ENCODE results near the gene ST6GALNAC2.

Gene ST6GALNAC2

DNA sequence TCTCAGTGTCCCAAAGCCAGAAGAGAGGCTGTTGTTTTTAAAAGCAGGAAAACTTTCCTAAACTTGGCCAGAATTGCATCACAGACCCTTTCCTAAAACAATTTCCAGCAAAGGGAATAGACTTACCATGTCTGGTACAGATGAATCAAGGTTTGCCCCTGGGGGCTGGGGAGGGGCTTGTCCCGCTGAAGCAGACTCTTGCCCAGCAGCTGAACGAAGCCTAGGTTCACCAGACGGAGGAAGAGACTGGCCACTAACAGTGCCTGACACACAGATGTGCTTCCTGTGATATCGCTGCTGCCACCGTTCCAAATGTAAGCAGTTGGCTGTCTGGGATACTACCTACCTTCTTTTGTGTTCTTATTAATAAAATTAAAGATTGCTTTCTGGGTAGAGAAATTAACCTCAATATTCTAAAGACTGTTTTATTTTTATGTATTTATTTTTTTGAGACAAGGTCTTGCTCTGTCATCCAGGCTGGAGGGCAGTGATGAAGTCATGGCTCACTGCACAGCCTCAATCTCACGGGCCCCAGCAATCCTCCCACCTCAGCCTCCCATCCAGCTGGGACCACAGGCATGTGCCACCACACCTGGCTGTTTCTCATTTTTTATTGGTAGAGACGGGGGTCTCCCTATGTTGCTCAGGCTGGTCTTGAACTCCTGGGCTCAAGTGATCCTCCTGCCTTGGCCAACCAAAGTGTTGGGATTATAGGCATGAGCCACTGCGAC, 32.3 kb downstream of the ST6GALNAC2 start:
- DNase-seq: no peak

DNA sequence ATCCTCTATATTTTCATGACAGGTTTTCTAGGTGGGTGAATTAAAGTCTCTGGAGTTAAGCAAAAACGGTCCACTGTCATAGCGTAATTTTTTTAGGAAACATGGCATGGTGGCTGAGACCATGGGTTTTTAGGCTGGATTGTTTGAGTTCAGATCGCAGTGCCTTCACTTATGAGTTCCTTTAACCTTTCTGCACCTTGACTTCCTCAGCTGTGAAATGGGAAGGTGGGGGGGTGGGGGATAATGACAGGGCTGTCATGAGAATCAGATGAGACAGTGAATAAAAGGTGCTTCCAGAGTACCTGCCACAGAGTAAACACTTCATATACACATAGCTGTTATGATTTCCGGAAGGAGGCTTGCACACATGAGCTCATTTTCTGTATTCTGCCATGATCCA, 34.0 kb downstream of the ST6GALNAC2 start:
- DNase-seq: no peak

DNA sequence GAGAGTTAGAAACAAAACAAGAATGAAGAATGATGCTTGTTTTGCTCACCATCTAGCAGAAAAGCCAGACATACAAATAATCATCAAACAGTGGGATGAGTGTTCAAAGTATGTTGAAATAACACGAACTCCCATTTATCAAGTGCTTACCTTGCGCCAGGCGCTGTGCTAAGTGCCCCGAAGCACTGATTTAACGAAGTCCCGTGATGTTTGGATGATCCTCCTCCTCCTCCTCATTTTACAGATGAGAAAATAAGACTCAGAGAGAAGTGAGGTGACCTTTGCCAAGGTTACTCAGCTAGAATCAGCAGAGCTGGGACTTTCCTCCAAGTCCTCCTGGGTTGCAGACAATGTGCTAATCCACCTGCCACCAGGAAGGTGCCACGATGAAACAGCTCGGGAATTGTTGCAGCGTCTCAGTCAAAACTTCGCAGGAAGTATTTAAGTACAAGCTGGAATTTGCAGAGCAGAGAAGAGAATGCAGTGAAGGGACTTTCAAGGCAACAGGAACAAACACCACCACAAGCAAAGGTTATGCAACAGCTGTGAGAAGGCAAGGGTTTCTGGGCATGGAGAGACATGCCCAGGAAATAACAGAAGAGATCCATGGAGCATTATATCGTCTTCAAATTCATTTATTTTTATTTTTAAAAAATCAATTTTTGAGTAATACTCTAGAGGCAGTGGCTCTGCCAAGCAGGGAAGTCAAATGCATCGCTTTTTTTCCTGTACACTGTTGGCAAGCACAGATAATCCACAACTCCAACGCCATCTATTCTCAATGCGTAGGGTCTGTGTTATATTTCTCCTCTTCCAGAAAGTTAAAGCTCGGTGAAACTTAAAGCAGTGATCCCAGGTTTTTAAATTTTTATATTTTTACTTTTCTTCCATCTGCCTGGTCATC, 34.7 kb downstream of the ST6GALNAC2 start:
- no peak for DNase-seq

DNA sequence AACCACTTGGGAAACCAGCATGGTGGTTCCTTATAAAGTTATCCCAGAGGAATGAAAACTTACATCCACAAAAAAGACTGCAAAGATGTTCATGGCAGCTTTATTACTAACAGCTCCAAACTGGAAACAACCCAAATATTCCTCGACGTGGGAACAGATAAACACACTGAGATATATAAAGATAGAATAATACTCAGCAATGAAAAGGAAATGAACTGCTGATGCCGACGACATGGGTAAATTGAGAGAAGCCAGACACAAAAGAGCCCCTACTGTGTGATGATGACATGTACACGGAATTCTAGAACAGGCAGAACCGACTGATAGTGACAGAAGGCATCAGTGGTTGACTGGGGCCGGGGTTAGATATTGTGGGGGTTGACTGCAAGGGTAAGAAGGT, 36.1 kb downstream of the ST6GALNAC2 start:
- no peak for DNase-seq

DNA sequence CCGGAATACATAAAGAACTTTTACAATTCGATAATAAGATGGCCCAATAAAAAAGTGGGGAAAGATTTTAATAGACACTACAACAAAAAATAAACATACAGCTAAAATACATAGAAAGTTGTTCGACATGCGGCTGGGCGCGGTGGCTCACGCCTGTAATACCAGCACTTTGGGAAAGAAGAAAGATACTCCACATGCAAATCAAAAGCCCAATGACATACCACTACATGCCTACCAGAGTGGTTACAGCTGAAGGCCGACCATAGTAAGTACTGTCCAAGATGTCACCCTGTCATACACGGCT, 36.5 kb downstream of the ST6GALNAC2 start:
- no peak for DNase-seq

DNA sequence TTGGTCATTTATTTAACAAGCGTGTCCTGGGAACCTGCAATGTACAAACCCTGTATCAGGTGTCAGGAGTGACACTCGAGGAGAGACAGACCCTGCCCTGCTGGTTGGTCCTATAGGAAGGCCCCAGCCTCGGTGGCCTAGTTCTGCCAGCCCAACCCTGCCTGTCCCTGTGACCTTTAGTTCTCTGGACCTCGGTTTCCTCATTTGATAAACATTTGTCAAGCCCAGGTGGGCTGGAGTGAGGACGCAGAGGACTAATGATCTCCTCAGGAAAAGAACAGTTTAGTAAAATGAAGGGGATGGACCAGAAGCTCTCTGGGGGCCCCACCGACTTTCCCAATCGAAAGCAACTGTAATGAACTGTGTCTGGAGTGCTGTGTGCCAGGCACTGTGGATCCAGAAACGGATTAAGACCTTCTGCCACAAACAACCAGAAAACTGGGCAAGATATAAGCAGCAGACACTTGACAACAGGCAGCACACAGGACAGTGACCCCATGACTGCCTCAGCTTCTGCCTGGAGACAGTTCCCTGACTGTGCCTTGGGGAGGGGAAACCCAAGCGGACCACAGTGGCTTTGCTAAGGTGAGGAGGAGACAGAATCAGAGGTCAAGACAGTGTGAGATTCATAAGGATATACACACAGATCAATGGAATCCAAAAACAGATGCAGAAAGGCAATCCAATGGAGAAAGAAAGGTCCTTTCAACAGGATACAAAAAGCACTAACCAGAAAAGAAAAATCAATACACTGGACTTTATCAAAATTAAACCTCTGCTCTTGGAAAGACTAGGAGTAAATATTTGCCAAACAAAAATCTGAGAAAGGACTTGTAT, 37.1 kb downstream of the ST6GALNAC2 start:
- DNase-seq: no peak

DNA sequence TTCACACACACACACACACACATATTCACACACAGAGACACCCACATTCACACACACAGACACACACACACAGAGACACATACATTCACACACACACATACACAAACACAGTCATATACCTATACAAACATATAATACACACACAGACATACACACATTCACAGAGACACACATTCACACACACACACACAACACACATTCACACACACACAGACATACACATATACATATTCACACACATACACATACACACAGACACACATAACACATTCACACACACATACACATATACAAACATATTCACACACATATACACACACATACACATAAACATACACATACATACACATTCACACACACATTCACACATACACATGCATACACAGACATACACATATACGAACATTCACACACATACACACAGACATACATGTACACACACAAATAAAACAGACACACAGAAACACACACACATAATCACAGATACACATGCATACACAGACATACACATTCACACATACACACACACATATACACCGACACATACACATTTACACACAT, 37.9 kb downstream of the ST6GALNAC2 start:
- DNase-seq: no peak

DNA sequence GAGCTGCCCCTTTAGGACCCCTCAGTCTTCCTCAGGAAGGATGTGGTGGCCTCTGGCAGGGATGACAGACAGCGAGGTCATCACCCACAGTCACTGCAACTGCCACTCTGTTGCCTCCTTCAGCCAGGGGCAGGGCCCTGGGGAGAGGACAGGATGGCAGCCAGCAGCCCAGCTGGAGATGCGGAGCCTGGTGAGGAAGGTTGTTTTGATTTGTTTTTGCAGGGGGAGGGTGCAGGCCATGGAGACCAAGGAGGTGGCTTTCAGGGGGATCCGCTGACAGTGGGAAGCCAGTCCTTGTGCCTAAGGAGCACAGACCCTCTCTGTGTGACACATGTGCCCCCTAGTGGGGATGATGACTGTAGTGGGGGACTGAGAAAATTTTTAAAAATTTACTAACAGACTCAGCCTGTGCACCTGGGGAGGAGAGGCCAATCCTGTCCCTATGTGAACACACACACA, 38.4 kb downstream of the ST6GALNAC2 start:
- peak; percentile 55 for DNase-seq

DNA sequence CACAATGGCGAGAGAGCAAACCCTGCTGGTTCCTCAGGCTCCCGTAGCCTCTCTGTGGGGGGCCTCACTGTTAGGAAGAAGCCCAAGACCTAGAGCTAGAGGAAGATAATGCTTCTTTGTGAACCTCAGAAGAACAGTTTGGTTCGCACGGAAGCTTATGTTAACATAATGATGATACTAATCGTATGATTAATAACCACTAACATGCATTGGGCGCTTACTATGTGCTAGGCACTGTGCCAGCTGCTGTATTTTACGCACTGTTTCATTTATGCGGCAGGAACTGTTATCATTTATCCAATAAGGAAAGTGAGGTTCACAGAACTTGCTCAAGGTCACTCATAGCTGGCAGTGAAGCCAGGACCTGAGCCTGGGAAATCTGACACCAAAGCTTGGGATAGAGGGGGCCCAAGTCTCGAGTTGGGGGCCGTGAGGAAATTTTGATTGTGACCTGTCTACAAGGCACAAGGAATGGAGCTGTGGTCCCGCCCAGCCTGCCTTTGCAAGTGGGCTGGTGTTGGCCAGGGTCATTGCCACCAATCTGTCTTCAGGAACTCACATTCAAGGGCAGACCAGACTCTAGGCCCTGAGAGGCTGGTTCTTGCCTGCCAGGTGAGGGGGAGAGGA, 39.0 kb downstream of the ST6GALNAC2 start:
- no peak for DNase-seq

DNA sequence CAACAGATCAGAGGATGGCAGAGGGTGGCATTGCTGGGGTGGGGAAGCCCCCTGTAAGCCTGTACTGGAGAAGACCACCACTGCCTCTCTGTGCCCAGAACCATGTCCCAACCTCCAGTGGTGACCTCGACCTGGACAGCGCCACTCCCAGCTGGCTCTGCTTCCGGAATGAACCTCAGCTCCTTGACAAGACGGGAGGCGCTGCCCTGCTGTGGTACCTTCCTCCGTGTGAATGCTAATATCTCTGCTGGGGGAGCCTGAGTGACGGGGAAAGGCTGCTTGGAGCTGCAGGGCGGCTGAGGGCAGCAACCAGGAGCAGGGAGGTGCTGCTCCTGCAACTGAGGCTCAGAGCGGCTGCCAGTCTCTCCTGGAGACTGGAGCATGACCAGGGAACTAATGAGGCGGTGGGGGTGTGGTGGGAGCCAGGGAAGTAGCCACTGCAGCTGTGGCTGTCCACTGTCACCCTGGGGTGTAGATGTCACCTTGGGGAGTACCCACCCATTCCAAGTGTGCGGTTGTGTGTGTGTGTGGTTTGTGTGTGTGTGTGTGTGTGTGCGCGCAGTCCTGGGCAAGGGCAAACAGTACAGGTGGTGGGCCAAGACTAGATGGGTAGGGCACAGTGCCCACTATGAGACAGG, 39.6 kb downstream of the ST6GALNAC2 start:
- DNase-seq: no peak

DNA sequence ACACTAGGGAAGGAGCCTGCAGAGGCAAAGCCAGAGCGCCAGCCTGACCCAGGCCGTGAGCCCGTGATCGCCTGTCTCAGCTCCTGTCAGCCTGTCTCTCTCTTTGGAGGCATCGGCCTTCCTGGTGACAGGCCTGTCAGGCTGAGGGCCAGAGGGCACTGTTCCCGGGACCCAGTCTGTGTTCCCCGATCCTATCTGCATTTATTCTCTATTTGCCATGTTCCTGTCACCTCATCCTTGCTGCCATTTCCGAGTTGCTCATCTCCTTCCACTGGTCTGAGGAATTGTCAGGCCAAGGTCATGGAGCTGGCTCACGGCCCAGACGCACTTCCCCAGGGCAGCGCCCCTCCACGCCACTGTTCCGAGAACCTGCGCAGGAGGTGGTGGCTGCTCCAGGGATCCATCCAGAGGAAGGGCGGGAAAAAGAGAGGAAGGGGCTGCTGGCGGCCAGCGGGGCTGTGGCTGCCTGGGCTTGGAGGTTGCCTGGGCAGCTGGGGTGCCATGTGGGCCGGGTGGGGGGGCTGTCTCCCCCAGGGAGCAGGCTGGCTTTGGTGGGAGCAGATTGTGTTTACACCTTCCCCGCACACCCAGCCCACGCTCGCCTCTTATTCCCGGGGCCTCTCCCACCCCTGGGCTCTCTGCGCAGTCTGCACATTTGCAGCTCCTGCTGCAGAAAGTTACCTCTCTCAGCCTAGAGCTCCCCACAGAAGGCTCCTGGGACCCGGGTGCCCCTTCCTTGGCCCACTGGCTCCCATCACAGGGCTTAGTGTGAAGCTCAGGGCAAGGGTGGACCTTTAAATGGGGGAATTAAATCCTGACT, 40.9 kb downstream of the ST6GALNAC2 start:
- no peak for DNase-seq

DNA sequence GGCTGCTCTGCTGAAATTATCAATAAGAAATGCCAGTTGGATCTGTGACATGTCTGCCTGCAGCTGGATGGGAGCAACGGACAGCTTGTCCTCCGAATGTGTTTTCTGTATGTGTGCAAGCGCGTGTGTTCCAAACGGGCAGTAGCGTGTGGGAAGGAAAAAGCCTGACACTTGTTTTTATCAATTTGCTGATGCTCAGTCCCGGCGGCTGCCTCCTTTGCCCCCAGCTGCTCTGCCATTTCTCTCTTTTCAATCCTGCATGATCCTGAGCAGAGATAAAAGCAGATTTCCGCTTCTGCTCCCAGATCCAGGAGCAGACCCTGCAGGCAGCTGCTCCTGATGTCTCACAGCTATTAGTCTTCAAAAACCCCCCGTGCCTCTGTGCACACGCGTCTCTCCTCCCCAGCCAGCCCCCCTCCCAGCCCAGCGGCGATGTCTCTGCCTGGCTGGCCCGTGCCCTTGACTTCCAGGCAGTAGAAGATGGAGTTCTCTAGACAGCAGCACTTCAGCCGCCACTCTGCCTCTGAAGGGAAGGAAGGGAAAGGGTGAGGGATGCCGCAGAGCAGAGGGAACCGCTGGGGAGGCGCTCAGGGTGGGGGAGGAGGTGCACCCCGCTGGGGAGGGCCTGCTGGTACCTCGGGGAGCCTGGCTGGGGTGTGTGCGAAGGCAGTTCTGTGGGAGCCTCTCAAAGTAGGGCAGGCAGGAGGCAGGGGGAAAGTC, 41.7 kb downstream of the ST6GALNAC2 start:
- DNase-seq: no peak

DNA sequence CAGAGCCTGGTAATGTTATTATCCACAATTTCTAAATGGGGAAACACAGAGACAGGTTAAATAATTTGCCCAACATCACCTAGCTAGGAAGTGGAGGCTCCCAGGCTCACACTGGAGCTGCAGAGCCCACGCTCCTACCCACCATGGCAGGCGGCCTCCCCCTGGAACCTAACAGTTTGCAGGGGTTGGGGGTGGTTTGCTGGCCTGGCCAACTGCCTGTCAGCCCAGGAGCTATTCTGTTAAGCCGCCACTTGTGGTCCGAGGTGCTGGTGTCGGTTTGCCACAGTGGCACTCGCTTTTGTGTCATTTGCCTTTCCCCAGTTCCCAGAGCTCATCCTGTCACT, 42.2 kb downstream of the ST6GALNAC2 start:
- DNase-seq: no peak

DNA sequence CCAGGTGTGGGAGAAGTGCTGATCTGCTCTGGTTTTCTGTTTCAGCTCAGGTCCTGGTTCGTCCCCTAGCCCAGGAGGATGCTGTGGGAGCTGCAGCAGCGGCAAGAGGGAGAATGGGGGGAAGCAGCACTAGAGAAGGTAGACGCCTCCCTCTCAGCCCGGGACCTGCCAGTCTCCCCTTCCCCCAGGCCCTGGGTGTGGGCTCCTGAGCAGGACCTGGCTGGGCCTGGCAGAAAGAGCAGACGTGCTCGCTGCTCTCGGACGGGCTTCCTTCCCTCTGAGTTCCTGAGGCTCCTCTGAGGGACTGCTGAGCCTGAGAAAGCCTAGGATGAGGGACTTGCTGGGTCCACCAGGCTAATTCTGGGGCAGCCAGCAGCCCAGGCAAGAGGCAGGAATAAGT, 42.7 kb downstream of the ST6GALNAC2 start:
- no peak for DNase-seq

DNA sequence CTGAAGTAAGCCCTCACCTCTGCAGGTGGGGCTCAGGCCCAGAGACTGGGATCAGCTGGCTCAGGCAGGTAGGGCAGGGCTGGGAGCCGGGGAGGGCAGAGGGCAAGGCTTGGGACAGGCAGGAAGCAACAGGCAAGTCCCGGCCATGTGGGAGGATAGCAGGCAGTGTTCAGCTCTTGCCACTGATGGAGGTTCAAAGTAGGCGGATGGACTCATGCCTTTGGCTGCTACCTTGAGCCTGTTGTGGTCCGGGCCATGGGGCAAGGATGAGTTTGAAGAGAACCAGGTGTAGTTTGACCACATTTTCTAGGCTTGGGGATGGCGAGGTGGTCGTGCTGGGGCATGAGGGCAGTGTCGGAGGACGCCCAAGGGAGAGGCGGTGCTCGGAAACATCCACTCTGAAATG, 43.1 kb downstream of the ST6GALNAC2 start:
- DNase-seq: no peak

DNA sequence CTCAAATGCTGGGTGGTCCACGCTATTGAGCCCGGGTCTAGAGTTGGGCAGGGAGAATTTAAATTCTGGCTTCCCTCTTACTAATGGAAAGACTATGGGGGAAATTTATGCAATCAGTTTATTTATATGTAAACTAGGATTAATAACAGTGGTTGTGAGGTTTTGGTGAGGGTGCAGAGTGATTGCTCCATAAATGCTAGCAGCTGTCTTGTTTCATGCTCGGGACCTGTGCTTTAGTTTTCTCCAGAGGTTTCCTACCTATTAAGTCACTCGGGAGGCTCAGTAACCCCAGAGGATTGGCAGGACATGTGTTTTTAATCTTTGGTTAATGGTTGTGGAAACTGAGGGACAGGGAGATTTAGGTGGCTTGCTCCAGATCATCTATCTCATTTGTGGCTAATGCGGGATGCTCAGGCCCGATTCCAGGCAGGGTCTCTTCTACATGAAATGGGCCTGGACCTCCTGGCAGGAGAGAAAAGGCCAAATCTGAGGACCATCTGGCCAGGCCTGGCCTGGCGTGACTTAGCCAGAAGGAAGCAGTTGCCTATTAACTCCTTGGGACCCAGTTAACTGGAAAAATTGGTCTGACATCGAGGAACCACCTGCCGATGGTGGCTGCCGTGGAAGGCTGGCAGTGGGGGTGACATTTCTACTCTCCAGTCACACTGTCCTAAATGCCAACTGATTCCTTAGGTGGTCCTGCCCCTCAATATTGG, 43.8 kb downstream of the ST6GALNAC2 start:
- DNase-seq: no peak

DNA sequence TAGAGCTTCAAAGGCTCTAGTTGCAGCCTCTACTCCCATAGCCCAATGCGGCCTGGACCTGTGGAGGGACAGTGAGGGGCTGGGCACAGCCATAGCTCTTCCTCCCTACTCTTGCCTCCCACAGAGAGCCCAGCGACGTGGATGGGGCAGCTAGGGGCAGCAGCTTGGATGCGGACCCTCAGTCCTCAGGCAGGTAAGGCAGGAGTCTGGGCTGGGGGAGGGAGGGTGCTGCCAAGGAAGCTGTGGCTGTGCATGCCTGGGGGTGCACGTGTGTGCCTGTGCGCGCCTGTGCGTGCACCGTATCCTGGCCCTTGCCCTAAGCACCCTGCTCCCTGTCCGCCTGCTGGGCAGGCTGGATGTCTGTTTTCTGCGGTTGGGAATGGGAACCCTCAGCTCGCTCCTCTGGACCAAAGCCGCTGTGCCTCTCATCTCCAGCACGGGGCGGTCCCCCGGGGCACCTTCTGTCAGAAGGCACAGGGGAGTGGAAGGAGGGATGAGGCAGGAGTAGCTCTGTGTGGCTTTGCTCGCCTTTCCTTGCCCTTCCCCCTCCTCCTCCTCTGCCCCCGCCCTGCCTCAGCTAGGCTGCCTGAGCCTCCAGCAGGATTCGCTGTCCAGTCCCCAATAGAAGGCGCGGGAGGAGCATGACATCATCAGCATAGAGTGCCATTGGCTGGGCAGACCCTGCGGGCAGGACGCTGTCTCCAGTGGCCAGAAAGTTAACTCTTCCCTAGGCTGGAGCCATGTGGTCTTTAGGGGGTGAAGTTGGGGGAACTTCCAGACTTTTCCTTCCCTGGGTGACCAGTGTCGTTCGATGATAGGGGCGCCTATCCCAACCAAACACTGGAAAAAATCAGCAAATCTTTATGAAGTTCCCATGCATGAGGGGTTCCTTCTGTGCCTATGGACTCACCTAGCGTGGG, 45.0 kb downstream of the ST6GALNAC2 start:
- no peak for DNase-seq

DNA sequence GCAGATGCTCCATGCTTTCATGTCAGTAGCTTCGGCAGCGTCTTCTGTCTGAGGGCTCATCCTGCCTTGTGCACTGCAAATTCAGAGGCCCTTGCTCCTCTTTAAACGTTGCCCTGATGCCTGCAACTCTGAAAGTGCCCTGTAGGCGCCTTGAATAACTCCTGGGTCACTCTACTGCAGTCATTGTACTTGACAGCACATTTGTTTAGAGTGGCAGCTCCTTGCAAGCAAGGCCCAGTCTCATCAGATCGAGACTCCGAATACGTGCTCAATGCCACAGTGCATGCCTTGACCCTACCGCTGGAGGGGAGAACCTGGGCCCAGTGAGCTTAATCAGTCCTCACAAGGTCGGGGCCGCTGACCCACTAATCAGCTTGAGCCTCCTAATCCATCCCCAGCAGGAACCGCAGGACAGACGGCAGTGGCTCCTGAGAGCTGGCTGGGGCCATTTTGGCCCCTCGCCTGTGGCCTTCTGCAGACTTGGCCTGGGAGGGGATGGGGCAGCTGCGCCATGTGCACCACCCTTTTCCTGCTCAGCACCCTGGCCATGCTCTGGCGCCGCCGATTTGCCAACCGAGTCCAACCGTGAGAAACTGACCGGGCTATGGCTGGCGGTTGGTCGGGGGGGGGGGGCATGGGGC, 45.9 kb downstream of the ST6GALNAC2 start, which contains the start of gene PRCD:
Gene PRCD (plus strand): TSS at position 414 of the 641 bp plus-strand sequence. CDS start 98 bp downstream, at position 512.
- DNase-seq: no peak

All from activated T-cell treated with anti-CD3 and anti-CD28 coated beads, Interleukin-2, amount 50 U/mL, for 1 hour (primary cell).